ENCODE measurements around the gene PTPRN2.

DNA sequence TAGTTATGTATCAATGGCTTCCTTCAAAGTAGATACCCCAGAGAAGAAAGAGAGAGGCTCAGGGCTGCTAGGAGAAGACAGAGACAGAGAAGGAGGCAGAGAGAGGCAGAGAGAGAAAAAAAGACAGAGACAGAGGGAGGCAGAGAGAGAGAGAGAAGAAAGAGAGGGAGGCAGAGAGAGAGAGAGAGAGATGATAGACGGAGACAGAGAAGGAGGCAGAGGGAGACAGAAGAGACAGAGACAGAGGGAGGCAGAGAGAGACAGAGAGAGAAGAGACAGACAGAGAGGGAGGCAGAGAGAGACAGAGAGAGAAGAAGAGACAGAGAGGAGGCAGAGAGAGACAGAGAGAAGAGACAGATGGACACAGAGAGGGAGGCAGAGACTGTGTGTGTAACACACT is 1062.9 kb downstream of the PTPRN2 start:
- no peak for TF ChIP-seq EZH2 (IDR thresholded peaks at IDR 0.05; ENCODE audit: borderline replicate concordance, low read length)
- TF ChIP-seq, protein P1, sequence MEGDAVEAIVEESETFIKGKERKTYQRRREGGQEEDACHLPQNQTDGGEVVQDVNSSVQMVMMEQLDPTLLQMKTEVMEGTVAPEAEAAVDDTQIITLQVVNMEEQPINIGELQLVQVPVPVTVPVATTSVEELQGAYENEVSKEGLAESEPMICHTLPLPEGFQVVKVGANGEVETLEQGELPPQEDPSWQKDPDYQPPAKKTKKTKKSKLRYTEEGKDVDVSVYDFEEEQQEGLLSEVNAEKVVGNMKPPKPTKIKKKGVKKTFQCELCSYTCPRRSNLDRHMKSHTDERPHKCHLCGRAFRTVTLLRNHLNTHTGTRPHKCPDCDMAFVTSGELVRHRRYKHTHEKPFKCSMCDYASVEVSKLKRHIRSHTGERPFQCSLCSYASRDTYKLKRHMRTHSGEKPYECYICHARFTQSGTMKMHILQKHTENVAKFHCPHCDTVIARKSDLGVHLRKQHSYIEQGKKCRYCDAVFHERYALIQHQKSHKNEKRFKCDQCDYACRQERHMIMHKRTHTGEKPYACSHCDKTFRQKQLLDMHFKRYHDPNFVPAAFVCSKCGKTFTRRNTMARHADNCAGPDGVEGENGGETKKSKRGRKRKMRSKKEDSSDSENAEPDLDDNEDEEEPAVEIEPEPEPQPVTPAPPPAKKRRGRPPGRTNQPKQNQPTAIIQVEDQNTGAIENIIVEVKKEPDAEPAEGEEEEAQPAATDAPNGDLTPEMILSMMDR (conservative IDR thresholded peaks at IDR 0.05 in 1 of 2, IDR thresholded peaks at IDR 0.05 in 1 of 2; ENCODE audit: extremely low read depth in 1 of 2, insufficient read depth in 1 of 2, low read depth in 1 of 2, low read length in 2 of 2), result no peak

Data from mammary epithelial cell (primary cell).